CD4-positive, alpha-beta T cell treated with Interleukin-10 for 1 hour (primary cell): Measurements from ENCODE around the gene USP43.

Experiments
- DNase-seq: peaks from one replicate; pipeline ENCODE4 v3.0.0-alpha.2; 2020

Gene USP43

GRCh38 chr17:9666461-9667050, 21.2 kb downstream of the USP43 start:
- DNase-seq: no peak

- no peak for DNase-seq
These were observed 23.2 kb downstream of the USP43 start for GRCh38 chr17:9668517-9668916.

GRCh38 chr17:9669551-9670008, 24.3 kb downstream of the USP43 start:
- no peak for DNase-seq

GRCh38 chr17:9670596-9670995, 25.3 kb downstream of the USP43 start:
- no peak for DNase-seq

- no peak for DNase-seq
These were observed 26.2 kb downstream of the USP43 start for GRCh38 chr17:9671559-9671958.

- no peak for DNase-seq
These were observed 26.9 kb downstream of the USP43 start for GRCh38 chr17:9672266-9672665.

- DNase-seq: no peak
These were observed 27.4 kb downstream of the USP43 start for GRCh38 chr17:9672691-9673090.

GRCh38 chr17:9676084-9676483, 30.8 kb downstream of the USP43 start:
- no peak for DNase-seq

- DNase-seq: no peak
These were observed 31.5 kb downstream of the USP43 start for GRCh38 chr17:9676820-9677310.

- no peak for DNase-seq
These were observed 32.1 kb downstream of the USP43 start for GRCh38 chr17:9677411-9677810.

GRCh38 chr17:9677896-9678295, 32.6 kb downstream of the USP43 start:
- no peak for DNase-seq

GRCh38 chr17:9684955-9685621, 39.8 kb downstream of the USP43 start:
- DNase-seq: no peak

- no peak for DNase-seq
These were observed 48.4 kb downstream of the USP43 start for GRCh38 chr17:9693755-9694154.

GRCh38 chr17:9696279-9697044, 51.1 kb downstream of the USP43 start:
- DNase-seq: no peak

GRCh38 chr17:9700136-9700535, 54.8 kb downstream of the USP43 start:
- DNase-seq: no peak

GRCh38 chr17:9700754-9701476, 55.6 kb downstream of the USP43 start:
- no peak for DNase-seq

- DNase-seq: no peak
These were observed 57.2 kb downstream of the USP43 start for GRCh38 chr17:9702482-9702881.

GRCh38 chr17:9702914-9703780, 57.8 kb downstream of the USP43 start:
- no peak for DNase-seq

- no peak for DNase-seq
These were observed 58.4 kb downstream of the USP43 start for GRCh38 chr17:9703781-9704082.

GRCh38 chr17:9705745-9706144, 60.4 kb downstream of the USP43 start:
- no peak for DNase-seq

- DNase-seq: no peak
These were observed 62.6 kb downstream of the USP43 start for GRCh38 chr17:9707948-9708347.

- DNase-seq: no peak
These were observed 69.5 kb downstream of the USP43 start for GRCh38 chr17:9714801-9715200.
